Panc1 (cell line): ENCODE measurements around the gene NOL3. TPM values are rescaled to one million over a fixed set of nuclear protein-coding genes. Genes with fewer than 3 reads are reported as not detected.

Experiments
- ATAC-seq: fragments of 200-7000 bp; cut with Tn5 transposase; 2 replicates; pipeline ENCODE4 v1.9.1; 2020; ENCODE audit warnings: mild to moderate bottlenecking, moderate library complexity
- BruUV-seq: library from RNA; stranded (reverse); fragments of 400-500 nt; replicated peaks from 2 replicates; lab custom pipeline; 2021; lab: Mats Ljungman, UMichigan
- CTCF ChIA-PET: fragments of 300-600 bp; sonication (Branson Sonifier 250); formaldehyde crosslinking; loops from one replicate; lab custom pipeline; 2022; ENCODE audit warnings: antibody characterized with exemption; lab: Charles Lee
- POLR2A ChIA-PET: fragments of 300-600 bp; sonication (Branson Sonifier 250); formaldehyde crosslinking; loops from one replicate; lab custom pipeline; 2022; ENCODE audit warnings: antibody characterized with exemption; lab: Charles Lee
- DNase-seq: peaks from one replicate; pipeline ENCODE4 v3.0.0-alpha.2; 2010; ENCODE audit warnings: low read depth, low spot score
- H3K27ac ChIP-seq: 2 replicates; pipeline ENCODE4 v1.5.1; 2011; ENCODE audit warnings: mild to moderate bottlenecking, low read length, inconsistent platforms
- H3K27me3 ChIP-seq: fragments of 200-500 bp; sonication (Bioruptor generic); 2 replicates; pipeline ENCODE4 v1.6.0; 2014; ENCODE audit warnings: low read length, inconsistent platforms; ENCODE audit not compliant: control insufficient read depth, insufficient read depth
- H3K36me3 ChIP-seq: fragments of 200-500 bp; sonication (Bioruptor generic); 2 replicates; pipeline ENCODE4 v1.5.1; 2014; ENCODE audit warnings: inconsistent platforms, mild to moderate bottlenecking, low read length, moderate library complexity; ENCODE audit not compliant: control insufficient read depth, insufficient read depth
- H3K4me1 ChIP-seq: 2 replicates; pipeline ENCODE4 v1.5.1; 2011; ENCODE audit warnings: inconsistent platforms, mild to moderate bottlenecking, low read length, moderate library complexity; ENCODE audit not compliant: control insufficient read depth, insufficient read depth
- H3K4me3 ChIP-seq, 2 experiments: 2 replicates each; pipeline ENCODE4 v1.5.1; 2011 to 2012; ENCODE audit warnings: low read depth in 2 of 2, low read length in 2 of 2, mild to moderate bottlenecking in 2 of 2, inconsistent platforms in 1 of 2, moderate library complexity in 1 of 2
- H3K9me3 ChIP-seq: fragments of 200-500 bp; sonication (Bioruptor generic); 2 replicates; pipeline ENCODE4 v1.5.1; 2014; ENCODE audit warnings: low read depth, mild to moderate bottlenecking, inconsistent platforms, low read length, moderate library complexity; ENCODE audit not compliant: control insufficient read depth, insufficient read depth
- CTCF ChIP-seq: fragments of 450-650 bp; IDR thresholded peaks from 2 replicates; pipeline ENCODE4 v1.5.1; 2017; ENCODE audit warnings: mild to moderate bottlenecking
- POLR2AphosphoS5 ChIP-seq: IDR thresholded peaks from 2 replicates; pipeline ENCODE4 v1.6.1; 2012; ENCODE audit warnings: mild to moderate bottlenecking, low read depth, low read length, moderate library complexity
- SIN3A ChIP-seq: IDR thresholded peaks from 2 replicates; pipeline ENCODE4 v1.6.1; 2012; ENCODE audit warnings: low read depth, mild to moderate bottlenecking, low read length, moderate library complexity, borderline replicate concordance; ENCODE audit not compliant: insufficient read depth
- TCF7L2 ChIP-seq: IDR thresholded peaks from 2 replicates; pipeline ENCODE4 v1.6.1; 2011; ENCODE audit warnings: mild to moderate bottlenecking, low read depth, low read length, inconsistent platforms
- in situ Hi-C: cut with HindIII; loops from 2 replicates; pipeline ENCODE4 v1.10.0; 2016; ENCODE audit warnings: low sequenced_read_pairs, low pct_unique_long_range_greater_than_20kb
- intact Hi-C: fragments of 100-400 bp; cut with micrococcal nuclease; formaldehyde crosslinking; loops from one replicate; pipeline ENCODE4 v1.10.0; 2022; ENCODE audit not compliant: unreplicated experiment
- total RNA-seq: library from RNA; stranded (reverse); gene quantifications from one replicate; pipeline ENCODE4 v1.2.1, GENCODE V29; 2021; ENCODE audit not compliant: unreplicated experiment
- TF ChIP-seq, protein P1 (sequence below), 2 experiments: IDR thresholded peaks; 2 replicates each; pipeline ENCODE4 v1.6.1; 2011 to 2012; ENCODE audit warnings: low read depth in 2 of 2, control low read depth in 1 of 2, low read length in 1 of 2, mild to moderate bottlenecking in 1 of 2, moderate library complexity in 1 of 2; ENCODE audit not compliant: insufficient read depth in 1 of 2

The NOL3 gene
- total RNA-seq, 1 experiment from 2014 or later, result 27.9 TPM

DNA sequence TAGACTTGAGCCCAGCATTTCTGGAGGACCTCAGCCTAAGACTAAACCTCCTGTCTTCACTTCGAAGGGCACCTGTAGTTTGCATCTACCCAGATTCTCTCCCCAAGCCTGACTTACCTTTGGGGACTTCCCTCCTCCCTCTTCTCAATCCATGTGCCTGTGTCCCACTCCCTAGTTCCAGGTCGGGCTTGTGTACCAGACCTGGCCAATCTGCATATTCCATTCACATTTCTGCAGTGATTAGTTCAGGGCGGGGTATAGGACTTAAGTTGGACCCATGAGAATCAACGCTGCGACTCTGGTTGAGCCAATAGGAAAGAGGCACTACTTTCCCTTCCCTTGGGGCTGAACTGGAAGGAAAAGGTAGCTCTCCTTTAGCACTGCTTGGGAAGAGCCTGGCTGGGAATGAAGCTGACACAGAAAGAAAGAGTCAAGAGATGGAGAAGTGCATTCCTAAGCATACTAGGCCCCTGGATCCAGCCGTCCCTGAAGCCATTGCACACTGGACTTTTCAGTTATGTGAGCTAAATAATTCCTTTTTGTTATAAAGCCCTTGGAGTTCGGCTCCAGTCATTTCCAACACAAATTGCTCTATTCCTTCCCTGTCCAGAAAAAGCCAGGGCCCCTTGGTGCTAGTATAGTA is 13.1 kb upstream of the NOL3 start:
- intact Hi-C loops (loop anchor here (10.0 kb wide), 2 partner anchors 142 to 182 kb away; no protein-coding TSS in a partner anchor), in situ Hi-C loops (no loop called here)
- H3K4me3 ChIP-seq, result no peak overlapping the region
- no peaks in the 10 kb centered on the region for H3K27me3 ChIP-seq
- H3K36me3 ChIP-seq, result no peaks in the 10 kb centered on the region
- no peak overlapping the region for H3K27ac ChIP-seq
- ChIA-PET CTCF (interaction anchor here (0.6 kb wide), 1 partner anchor 176 kb away, joined by 5 read pairs; no protein-coding TSS in a partner anchor), POLR2A (no interaction called here)
- no peaks in the 10 kb centered on the region for H3K9me3 ChIP-seq
- DNase-seq, result no peak
- BruUV-seq, result TSS peak; percentile 62
- no peak for TF ChIP-seq POLR2AphosphoS5
- TF ChIP-seq, protein P1, sequence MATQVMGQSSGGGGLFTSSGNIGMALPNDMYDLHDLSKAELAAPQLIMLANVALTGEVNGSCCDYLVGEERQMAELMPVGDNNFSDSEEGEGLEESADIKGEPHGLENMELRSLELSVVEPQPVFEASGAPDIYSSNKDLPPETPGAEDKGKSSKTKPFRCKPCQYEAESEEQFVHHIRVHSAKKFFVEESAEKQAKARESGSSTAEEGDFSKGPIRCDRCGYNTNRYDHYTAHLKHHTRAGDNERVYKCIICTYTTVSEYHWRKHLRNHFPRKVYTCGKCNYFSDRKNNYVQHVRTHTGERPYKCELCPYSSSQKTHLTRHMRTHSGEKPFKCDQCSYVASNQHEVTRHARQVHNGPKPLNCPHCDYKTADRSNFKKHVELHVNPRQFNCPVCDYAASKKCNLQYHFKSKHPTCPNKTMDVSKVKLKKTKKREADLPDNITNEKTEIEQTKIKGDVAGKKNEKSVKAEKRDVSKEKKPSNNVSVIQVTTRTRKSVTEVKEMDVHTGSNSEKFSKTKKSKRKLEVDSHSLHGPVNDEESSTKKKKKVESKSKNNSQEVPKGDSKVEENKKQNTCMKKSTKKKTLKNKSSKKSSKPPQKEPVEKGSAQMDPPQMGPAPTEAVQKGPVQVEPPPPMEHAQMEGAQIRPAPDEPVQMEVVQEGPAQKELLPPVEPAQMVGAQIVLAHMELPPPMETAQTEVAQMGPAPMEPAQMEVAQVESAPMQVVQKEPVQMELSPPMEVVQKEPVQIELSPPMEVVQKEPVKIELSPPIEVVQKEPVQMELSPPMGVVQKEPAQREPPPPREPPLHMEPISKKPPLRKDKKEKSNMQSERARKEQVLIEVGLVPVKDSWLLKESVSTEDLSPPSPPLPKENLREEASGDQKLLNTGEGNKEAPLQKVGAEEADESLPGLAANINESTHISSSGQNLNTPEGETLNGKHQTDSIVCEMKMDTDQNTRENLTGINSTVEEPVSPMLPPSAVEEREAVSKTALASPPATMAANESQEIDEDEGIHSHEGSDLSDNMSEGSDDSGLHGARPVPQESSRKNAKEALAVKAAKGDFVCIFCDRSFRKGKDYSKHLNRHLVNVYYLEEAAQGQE (IDR thresholded peaks at IDR 0.05; ENCODE audit: insufficient read depth in 1 of 2, low read depth in 2 of 2, low read length in 1 of 2), result no peak
- no peak for TF ChIP-seq CTCF
- TF ChIP-seq TCF7L2, result no peak
- no peak for TF ChIP-seq SIN3A
- H3K4me1 ChIP-seq, result peaks cover 3% of the 10 kb centered on the region; the same call in 1 of the 2 replicates
- no peak for ATAC-seq

DNA sequence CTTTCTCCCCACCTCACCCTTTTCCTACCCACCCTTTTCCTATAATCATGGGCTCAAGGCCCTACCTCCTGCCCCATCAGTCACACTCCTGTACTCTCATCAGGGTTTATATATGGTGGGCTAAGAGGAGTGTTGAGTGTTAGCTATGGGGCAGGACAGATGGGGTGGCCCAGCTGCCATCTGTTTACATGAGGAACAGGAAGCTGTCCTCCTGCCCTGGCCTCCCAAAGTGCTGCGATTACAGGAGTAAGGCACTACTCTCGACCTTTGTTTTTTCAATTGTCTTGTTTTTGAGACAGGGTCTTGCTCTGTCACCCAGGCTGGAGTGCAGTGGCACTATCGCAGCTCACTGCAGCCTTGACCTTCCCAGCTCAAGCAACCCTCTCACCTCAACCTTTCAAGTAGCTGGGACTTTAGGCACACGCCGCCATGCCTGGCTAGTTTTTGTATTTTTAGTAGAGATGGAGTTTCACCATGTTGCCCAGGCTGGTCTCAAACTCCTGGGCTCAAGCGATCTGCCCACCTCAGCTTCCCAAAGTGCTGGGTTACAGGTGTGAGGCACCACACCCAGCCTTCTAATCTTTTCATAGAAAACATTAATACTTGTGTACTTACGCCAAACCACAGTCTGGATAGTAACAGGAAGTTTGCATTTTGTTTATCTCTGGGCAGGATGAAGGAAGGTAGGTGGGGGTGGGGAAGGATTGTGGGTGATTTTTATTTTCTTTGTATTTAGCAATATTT is 12.3 kb upstream of the NOL3 start:
- ChIA-PET POLR2A (no interaction called here), CTCF (interaction anchor here (0.6 kb wide), 1 partner anchor 177 kb away, joined by 5 read pairs; no protein-coding TSS in a partner anchor)
- in situ Hi-C loops, result no loop called here
- Histone ChIP-seq H3K4me3 (no peak overlapping the region), H3K9me3 (no peaks in the 10 kb centered on the region), H3K27me3 (no peaks in the 10 kb centered on the region), H3K4me1 (peaks cover 3% of the 10 kb centered on the region; the same call in 1 of the 2 replicates), H3K27ac (no peak overlapping the region), H3K36me3 (no peaks in the 10 kb centered on the region)
- intact Hi-C loops, result loop anchor here (10.0 kb wide), 2 partner anchors 143 to 183 kb away; no protein-coding TSS in a partner anchor
- no TSS peak for BruUV-seq
- ATAC-seq (no peak), DNase-seq (no peak)
- TF ChIP-seq CTCF, result no peak
- no peak for TF ChIP-seq SIN3A
- no peak for TF ChIP-seq POLR2AphosphoS5
- TF ChIP-seq, protein P1 (IDR thresholded peaks at IDR 0.05; ENCODE audit: insufficient read depth in 1 of 2, low read depth in 2 of 2, low read length in 1 of 2), result no peak
- TF ChIP-seq TCF7L2, result no peak
